Measurements from ENCODE around the gene A3GALT2.
A peak's percentile ranks its signal among the peaks of the same experiment; 100 is the strongest.

Gene A3GALT2

DNA sequence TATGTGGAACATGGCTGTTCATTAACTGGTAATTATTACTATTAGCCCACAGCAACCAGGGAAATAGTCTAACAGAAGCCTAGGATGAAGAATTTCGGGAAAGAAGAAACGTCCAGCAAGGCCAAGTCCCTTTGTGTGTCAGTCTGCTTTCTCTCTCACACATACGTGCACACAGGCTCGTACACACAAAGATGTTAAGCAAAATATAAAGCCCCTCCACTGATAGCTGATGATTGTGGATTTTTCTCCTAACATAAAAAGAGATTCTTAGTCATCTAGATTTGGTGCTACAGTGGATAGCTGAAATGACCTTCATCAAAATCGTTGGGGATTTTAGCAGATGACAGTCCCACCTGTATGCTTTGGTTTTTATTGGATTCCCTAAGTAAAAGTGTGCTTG is 42.1 kb upstream of the A3GALT2 start:
- no peaks in the 10 kb centered on the region for H3K27me3 ChIP-seq (replicated peaks; ENCODE audit: control insufficient read depth, insufficient read depth, low read length)
- TF ChIP-seq CTCF (IDR thresholded peaks at IDR 0.05; ENCODE audit: insufficient read depth, low read length, poor library complexity, severe bottlenecking) = no peak
- H3K36me3 ChIP-seq (ENCODE audit: control insufficient read depth, insufficient read depth, low read length) = no peaks in the 10 kb centered on the region
- DNase-seq (ENCODE audit: extremely low read depth, insufficient read length) = no peak
- H3K4me3 ChIP-seq (replicated peaks; ENCODE audit: low read depth, low read length) = no peak overlapping the region

GRCh38 chr1:33361532-33362235 is 40.8 kb upstream of the A3GALT2 start:
- TF ChIP-seq CTCF (IDR thresholded peaks at IDR 0.05; ENCODE audit: insufficient read depth, low read length, poor library complexity, severe bottlenecking) = peak; percentile 12
- Histone ChIP-seq H3K27me3 (replicated peaks; ENCODE audit: control insufficient read depth, insufficient read depth, low read length) (no peaks in the 10 kb centered on the region), H3K36me3 (ENCODE audit: control insufficient read depth, insufficient read depth, low read length) (no peaks in the 10 kb centered on the region), H3K4me3 (replicated peaks; ENCODE audit: low read depth, low read length) (no peak overlapping the region)
- DNase-seq (ENCODE audit: extremely low read depth, insufficient read length) = no peak

DNA sequence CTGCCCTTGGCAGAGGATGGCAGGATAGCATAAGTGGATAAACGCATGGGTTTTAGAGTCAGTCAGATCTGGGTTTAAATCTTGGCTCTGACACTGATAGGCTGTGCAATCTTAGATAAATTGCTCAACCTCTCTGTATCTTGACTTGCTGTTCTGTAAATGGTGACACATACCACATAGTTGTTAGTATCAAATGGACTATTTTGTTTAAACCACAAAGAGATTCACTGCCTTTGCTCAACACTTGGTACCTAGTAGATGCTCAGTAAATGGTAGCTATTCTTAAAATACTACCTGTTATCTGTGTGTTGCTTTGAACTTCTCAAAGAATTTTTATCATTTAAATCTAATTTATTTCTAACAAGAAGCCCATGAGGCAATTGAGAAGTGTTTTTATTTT is 39.5 kb upstream of the A3GALT2 start:
- Histone ChIP-seq H3K27me3 (replicated peaks; ENCODE audit: control insufficient read depth, insufficient read depth, low read length) (no peaks in the 10 kb centered on the region), H3K4me3 (replicated peaks; ENCODE audit: low read depth, low read length) (no peak overlapping the region), H3K36me3 (ENCODE audit: control insufficient read depth, insufficient read depth, low read length) (no peaks in the 10 kb centered on the region)
- no peak for DNase-seq (ENCODE audit: extremely low read depth, insufficient read length)
- TF ChIP-seq CTCF (IDR thresholded peaks at IDR 0.05; ENCODE audit: insufficient read depth, low read length, poor library complexity, severe bottlenecking) = no peak

GRCh38 chr1:33359931-33360330 is 39.0 kb upstream of the A3GALT2 start:
- no peak for TF ChIP-seq CTCF (IDR thresholded peaks at IDR 0.05; ENCODE audit: insufficient read depth, low read length, poor library complexity, severe bottlenecking)
- Histone ChIP-seq H3K36me3 (ENCODE audit: control insufficient read depth, insufficient read depth, low read length) (no peaks in the 10 kb centered on the region), H3K4me3 (replicated peaks; ENCODE audit: low read depth, low read length) (no peak overlapping the region), H3K27me3 (replicated peaks; ENCODE audit: control insufficient read depth, insufficient read depth, low read length) (no peaks in the 10 kb centered on the region)
- DNase-seq (ENCODE audit: extremely low read depth, insufficient read length) = no peak

- Histone ChIP-seq H3K36me3 (ENCODE audit: control insufficient read depth, insufficient read depth, low read length) (no peaks in the 10 kb centered on the region), H3K4me3 (replicated peaks; ENCODE audit: low read depth, low read length) (no peak overlapping the region), H3K27me3 (replicated peaks; ENCODE audit: control insufficient read depth, insufficient read depth, low read length) (no peaks in the 10 kb centered on the region)
- DNase-seq (ENCODE audit: extremely low read depth, insufficient read length) = no peak
- no peak for TF ChIP-seq CTCF (IDR thresholded peaks at IDR 0.05; ENCODE audit: insufficient read depth, low read length, poor library complexity, severe bottlenecking)
Observed at GRCh38 chr1:33358795-33359503, 38.1 kb upstream of the A3GALT2 start.

Data from GM06990 (cell line).